Immature natural killer cell (primary cell): ENCODE results near the gene RTP3. TPM values are rescaled to one million over a fixed set of nuclear protein-coding genes. Genes with fewer than 3 reads are reported as not detected.

Source experiments
- DNase-seq, 3 donors: peaks; one replicate each; pipeline ENCODE4 v3.0.0; 2022; ENCODE audit warnings: mixed read lengths in 1 of 3
- H3K27ac Mint-ChIP-seq, 6 donors: one replicate each; pipeline ENCODE4 v1.8.0; 2020; ENCODE audit warnings: mixed read lengths in 6 of 6, mild to moderate bottlenecking in 5 of 6, inconsistent platforms in 4 of 6, moderate library complexity in 3 of 6
- H3K27me3 Mint-ChIP-seq, 3 donors: one replicate each; pipeline ENCODE4 v1.8.0; 2020 to 2021; ENCODE audit warnings: low read depth in 3 of 3, mild to moderate bottlenecking in 3 of 3, mixed read lengths in 3 of 3, moderate library complexity in 3 of 3, inconsistent platforms in 1 of 3
- H3K36me3 Mint-ChIP-seq, 3 donors: one replicate each; pipeline ENCODE4 v1.8.0; 2020; ENCODE audit warnings: mixed read lengths in 3 of 3, inconsistent platforms in 2 of 3, mild to moderate bottlenecking in 2 of 3
- H3K4me1 Mint-ChIP-seq, 2 donors: one replicate each; pipeline ENCODE4 v1.8.0; 2020; ENCODE audit warnings: inconsistent platforms in 2 of 2, mild to moderate bottlenecking in 2 of 2, mixed read lengths in 2 of 2, moderate library complexity in 1 of 2
- H3K4me3 Mint-ChIP-seq, 5 donors: one replicate each; pipeline ENCODE4 v1.8.0; 2020; ENCODE audit warnings: mild to moderate bottlenecking in 5 of 5, mixed read lengths in 5 of 5, inconsistent platforms in 3 of 5, moderate library complexity in 3 of 5
- H3K9me3 Mint-ChIP-seq, 6 donors: one replicate each; pipeline ENCODE4 v1.8.0; 2020; ENCODE audit warnings: mild to moderate bottlenecking in 6 of 6, mixed read lengths in 6 of 6, inconsistent platforms in 4 of 6, moderate library complexity in 3 of 6
- polyA plus RNA-seq, 3 donors: library from polyadenylated mRNA; unstranded; fragments of 300-500 nt; fragmentation: Illumina TruSeq; gene quantifications; one replicate each; pipeline ENCODE4 v1.2.3, GENCODE V29; 2021

Gene RTP3
- polyA plus RNA-seq, 3 donors from 2014 or later = not detected

DNA sequence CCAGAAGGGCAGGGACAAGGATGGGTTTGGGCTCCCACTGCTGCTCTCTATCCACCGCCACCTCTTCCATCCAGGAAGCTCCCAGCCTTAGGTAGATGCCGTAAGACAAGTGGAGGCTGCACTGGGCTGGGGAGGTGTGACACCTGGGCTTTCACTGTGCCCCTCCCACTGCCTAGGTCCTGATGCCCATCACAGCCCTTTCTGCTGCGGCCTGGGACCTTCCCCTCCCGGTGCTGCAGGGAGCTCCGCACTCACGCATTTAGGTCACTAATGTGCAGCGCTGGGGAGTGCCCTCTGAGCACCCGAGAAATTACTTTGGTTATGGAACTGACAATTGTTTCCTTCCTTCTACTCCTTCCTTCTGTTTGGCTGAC is 33.9 kb upstream of the RTP3 start:
- H3K9me3 Mint-ChIP-seq = peaks cover 0 to 3% (median 0%) of the 10 kb centered on the region in 6 donors
- H3K27me3 Mint-ChIP-seq = peaks cover 11 to 24% (median 17%) of the 10 kb centered on the region in 3 donors
- no peaks in the 10 kb centered on the region for H3K4me1 Mint-ChIP-seq
- no peak for DNase-seq
- H3K36me3 Mint-ChIP-seq = peaks cover 0 to 5% (median 0%) of the 10 kb centered on the region in 3 donors
- no peak overlapping the region for H3K27ac Mint-ChIP-seq
- no peak overlapping the region for H3K4me3 Mint-ChIP-seq

DNA sequence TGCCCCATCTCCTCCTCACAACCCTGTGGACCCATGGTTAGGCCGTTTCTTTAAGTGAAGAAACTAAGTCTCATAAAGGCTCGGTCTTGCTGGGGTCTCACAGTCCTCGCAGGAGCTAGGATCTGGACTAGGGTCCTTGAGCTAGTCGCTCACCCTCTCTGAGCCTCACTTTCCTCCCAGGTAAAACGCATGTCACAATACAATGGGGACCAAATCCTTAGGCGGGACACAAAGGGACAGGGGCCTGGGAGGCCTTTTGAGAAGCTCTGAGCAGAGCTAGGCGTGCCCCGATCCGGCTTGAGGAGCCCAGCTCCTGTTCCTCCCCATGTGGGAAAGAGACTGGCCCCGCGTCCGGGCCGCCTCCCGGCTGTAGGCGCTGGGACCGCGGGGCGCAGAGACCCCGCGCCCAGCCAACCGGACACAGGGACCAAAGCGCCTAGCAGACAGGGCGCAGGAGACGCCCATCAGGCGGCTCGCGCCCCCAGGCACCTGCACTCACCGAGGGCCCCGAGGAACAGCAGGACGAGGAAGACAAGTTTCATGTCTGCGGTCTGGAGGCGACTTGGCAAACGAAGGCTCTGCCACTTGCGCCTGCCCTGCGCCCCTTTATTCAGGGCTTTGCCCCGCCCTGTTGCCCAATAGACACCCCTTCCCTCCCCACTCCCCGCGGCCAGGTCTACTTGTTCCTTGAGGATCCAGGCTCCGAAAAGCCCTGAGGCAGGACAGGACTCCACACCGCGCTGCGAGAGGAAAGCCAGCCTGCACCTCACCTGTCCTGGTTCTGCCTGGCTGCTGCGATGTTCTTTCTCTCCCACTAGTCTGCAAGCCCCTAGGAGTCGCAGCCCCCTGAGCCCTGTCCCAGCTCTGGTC is 33.2 kb upstream of the RTP3 start, which contains the start of gene LTF:
Gene LTF (minus strand): TSS at position 580 of the 870 bp plus-strand sequence. CDS start 38 bp downstream, at position 542.
- no peak within 1 kb of the TSS for H3K4me3 Mint-ChIP-seq

DNA sequence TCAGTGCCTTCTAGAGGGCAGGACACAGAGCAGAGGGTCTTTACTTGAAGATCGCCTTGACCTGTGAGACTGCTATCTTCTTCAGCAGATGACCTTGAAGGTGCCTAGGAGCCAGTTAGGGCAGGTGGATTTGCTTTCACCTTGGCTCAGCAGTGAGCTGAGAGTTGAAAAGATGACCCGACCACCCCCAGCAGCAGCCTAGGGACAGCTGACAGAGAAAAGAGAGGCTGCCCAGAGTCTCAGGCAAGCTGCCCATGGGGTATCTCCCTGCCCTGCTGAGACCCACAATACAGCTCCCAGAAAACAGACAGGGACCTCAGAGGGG is 32.6 kb upstream of the RTP3 start:
- no peak for DNase-seq
- Mint-ChIP-seq H3K9me3 (peaks cover 0 to 3% (median 0%) of the 10 kb centered on the region in 6 donors), H3K27me3 (peaks cover 9 to 24% (median 17%) of the 10 kb centered on the region in 3 donors), H3K4me3 (no peak overlapping the region), H3K27ac (no peak overlapping the region), H3K4me1 (no peaks in the 10 kb centered on the region), H3K36me3 (peaks cover 0 to 5% (median 0%) of the 10 kb centered on the region in 3 donors)

More for the DNA sequence above, 33.2 kb upstream of the RTP3 start, which contains the start of gene LTF:
- peaks cover 0 to 3% (median 0%) of the 10 kb centered on the region in 6 donors for H3K9me3 Mint-ChIP-seq
- H3K36me3 Mint-ChIP-seq = peaks cover 0 to 5% (median 0%) of the 10 kb centered on the region in 3 donors
- H3K27ac Mint-ChIP-seq = no peak within 1 kb of the TSS
- H3K4me1 Mint-ChIP-seq = no peaks in the 10 kb centered on the region
- H3K27me3 Mint-ChIP-seq = peaks cover 11 to 24% (median 17%) of the 10 kb centered on the region in 3 donors
- DNase-seq = no peak

DNA sequence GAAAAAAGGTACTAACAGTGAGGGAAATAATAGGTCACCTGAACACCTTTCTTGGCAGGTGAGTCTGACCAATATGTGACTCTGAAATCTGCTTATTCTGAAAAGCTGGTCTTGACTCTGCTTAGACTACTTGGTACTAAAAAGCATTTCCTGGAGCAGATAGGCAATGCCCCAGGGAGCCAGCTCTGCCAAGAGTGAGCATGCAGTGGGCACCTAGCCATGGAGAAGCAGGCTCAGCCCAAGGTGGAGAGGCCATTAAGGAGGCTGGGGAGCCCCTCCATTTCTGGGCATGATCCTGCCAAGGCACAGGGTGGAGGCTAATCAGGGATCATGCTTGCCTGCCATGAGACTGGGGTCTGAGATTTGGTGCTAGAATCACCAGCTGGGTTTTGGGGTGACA is 31.5 kb upstream of the RTP3 start:
- Mint-ChIP-seq H3K27me3 (peaks cover 7 to 21% (median 14%) of the 10 kb centered on the region in 3 donors), H3K4me3 (no peak overlapping the region), H3K36me3 (no peaks in the 10 kb centered on the region), H3K27ac (no peak overlapping the region), H3K9me3 (peaks cover 0 to 2% (median 0%) of the 10 kb centered on the region in 6 donors), H3K4me1 (no peaks in the 10 kb centered on the region)
- DNase-seq = no peak

DNA sequence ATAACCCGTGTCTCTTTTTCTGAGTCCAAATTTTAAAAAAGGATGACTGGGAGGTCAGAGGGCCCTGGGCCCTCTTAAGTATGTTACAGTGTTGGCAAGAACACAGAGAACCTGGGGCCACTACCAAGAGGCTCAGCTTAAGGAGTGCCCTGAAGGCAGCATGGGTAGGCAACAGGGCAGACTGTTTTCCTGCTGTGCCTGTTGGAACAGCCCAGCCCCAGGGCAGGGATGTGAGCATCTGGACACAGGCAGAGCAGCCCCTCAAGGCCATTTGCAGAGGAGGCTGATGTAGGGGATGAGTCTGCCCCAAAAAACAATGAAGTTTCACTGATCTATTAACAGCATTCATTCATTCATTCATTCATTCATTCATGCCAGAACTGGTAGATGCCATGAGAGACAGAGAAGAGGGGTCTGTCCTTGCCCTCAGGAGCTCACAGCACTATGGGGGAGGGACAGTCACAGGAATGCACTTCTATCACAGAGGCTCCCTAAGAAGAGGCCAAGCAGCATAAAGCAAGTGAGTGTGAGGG is 30.8 kb upstream of the RTP3 start:
- Mint-ChIP-seq H3K9me3 (no peaks in the 10 kb centered on the region), H3K4me3 (no peak overlapping the region), H3K27ac (no peak overlapping the region), H3K4me1 (no peaks in the 10 kb centered on the region), H3K36me3 (no peaks in the 10 kb centered on the region), H3K27me3 (peaks cover 5 to 21% (median 15%) of the 10 kb centered on the region in 3 donors)
- no peak for DNase-seq

DNA sequence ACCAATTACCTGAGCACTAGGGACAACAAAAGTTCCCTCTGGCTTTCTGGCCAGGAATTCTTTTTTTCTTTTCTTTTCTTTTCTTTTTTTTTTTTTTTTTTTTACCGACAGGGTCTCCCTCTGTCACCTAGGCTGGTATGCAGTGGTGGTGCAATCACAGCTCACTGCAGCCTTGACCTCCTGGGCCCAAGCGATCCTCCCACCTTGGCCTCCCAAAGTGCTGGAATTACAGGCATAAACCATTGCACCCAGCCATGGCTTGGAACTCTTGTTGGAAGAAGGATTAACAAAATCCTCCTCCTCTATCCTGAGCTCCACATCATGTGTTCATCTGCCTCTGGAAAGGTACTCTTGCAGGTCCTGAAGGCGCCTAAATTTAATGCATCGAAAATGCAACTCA is 30.2 kb upstream of the RTP3 start:
- H3K36me3 Mint-ChIP-seq = no peaks in the 10 kb centered on the region
- peaks cover 7 to 19% (median 16%) of the 10 kb centered on the region in 3 donors for H3K27me3 Mint-ChIP-seq
- no peak overlapping the region for H3K27ac Mint-ChIP-seq
- H3K4me3 Mint-ChIP-seq = no peak overlapping the region
- H3K9me3 Mint-ChIP-seq = no peaks in the 10 kb centered on the region
- no peak for DNase-seq
- no peaks in the 10 kb centered on the region for H3K4me1 Mint-ChIP-seq

DNA sequence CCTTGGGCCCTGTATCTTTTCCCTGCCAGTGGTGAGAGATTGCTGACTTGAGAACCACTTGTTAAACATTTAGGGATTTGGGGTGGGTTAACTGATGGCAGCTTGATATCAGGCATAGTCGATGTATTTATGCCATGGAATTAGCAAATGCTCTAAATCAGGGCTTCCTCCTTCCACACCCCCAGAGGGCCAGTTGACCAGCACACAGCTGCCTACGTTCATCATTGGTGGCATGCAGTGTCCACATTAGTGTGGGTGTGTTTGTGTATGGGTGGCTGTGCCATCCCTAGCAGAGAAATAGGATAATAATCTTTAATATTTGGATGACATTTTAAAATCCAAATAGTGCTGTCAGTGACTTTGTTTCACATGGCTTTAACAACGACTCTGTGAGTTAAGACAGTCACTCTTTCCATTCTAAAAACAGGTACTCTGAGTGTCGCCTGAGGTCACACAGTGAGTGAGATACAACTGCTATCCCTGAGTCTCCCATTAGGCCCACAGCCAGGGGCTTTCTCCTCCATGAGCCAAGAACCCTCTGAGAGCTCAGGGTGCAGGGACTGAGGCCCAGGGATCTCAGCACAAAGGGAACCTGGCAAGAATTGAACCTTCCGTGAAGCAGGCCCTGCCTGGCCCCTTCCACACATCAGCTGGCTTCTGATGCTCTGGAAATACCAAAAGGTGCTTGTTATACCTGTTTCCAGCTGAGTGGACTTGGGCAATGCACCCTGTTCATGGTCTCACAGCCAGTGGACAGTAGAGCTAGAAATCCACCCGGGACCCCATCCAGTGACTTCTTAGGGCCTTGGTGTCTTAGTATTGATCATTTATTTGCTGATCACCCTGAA is 28.8 kb upstream of the RTP3 start:
- Mint-ChIP-seq H3K27ac (no peak overlapping the region), H3K4me3 (no peak overlapping the region), H3K27me3 (peaks cover 8 to 21% (median 9%) of the 10 kb centered on the region in 3 donors), H3K9me3 (peaks cover 0 to 2% (median 0%) of the 10 kb centered on the region in 6 donors), H3K36me3 (no peaks in the 10 kb centered on the region), H3K4me1 (no peaks in the 10 kb centered on the region)
- no peak for DNase-seq

DNA sequence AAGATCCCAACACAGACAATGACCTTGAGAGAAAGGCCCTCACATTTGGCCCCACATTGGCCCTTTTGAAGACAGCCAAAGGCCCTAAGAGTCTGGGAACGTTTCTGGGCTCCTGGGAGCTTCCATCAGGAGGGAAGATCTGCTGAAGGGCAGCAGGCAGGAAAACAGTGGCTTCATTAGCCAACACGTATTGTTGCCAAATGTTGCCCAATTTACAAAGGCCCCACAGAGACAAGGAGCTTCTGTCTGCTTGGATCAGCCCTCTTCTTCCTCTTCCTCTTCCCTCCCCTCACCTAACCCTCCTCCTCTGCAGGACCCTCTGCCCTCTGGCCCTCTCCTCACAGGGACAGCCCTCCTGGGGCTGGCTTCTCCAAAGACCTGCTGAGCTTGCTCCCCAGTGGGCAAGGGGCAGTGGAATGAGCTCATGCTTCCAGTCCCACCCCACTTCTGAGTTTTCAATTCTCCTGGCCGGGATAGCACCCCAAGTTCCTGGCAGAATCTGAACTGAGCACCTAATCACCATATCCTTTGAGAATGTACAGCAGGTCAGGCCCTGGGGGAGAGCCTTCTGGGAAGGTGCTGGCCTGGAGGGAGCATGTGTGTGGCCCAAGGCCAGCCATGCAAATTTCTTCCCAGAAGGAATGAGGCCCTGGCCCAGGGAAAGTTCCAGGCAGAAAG is 28.0 kb upstream of the RTP3 start:
- Mint-ChIP-seq H3K27ac (no peak overlapping the region), H3K27me3 (peaks cover 7 to 19% (median 8%) of the 10 kb centered on the region in 3 donors), H3K4me3 (no peak overlapping the region), H3K9me3 (peaks cover 5 to 8% (median 8%) of the 10 kb centered on the region in 6 donors), H3K36me3 (no peaks in the 10 kb centered on the region), H3K4me1 (no peaks in the 10 kb centered on the region)
- DNase-seq = no peak

DNA sequence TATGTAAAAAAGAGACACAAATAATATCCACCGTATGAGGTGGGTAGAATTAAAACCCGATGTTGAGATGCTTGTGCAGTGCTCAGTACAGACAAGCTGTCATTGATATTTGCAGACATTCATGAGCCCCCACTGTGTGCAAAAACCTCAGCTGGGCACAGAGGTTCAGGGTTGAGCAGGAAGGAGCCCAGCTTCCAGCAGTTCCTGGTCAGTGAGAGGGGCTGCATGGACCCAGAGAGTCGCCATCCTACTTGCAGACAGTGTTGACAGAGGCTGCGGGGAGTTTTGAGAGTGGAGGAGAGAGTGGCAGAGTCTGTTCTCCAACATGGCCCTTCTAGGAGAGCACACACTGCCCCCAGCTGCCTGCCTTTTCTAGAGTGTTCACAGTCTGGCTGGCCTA is 26.9 kb upstream of the RTP3 start:
- Mint-ChIP-seq H3K27me3 (peaks cover 7 to 12% (median 7%) of the 10 kb centered on the region in 3 donors), H3K27ac (no peak overlapping the region)

DNA sequence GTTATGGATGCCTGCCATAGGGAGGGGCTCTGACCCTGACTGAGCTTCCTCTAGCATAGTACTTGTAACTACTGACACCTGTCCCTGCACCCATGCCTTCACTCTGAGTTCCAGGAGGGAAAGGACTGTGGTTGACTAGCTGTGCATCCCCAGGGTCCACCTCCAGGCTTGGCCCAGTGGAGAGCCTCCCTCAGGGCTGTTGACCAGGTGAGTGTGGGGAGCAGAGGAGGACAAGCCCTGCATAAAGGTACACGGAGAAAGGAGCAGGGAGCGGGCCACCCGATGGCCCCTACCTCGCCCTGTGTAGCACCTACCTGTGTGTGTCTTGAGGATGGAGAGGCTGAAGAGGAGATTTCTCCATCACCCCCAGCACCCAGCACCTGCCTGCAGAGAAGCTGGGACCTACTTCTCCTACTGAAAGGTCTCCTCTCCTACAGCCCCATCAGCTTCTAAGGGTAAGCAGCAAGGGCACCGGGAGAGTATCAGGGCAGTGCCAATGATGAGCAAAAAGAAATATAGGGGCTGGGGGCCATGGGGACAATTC is 26.3 kb upstream of the RTP3 start:
- no peak for DNase-seq
- Mint-ChIP-seq H3K36me3 (peaks cover 0 to 9% (median 5%) of the 10 kb centered on the region in 3 donors), H3K27ac (peak overlapping the region in 1 of 6 donors; percentile 37), H3K4me1 (no peaks in the 10 kb centered on the region), H3K4me3 (no peak overlapping the region), H3K9me3 (peaks cover 9 to 19% (median 16%) of the 10 kb centered on the region in 6 donors), H3K27me3 (peaks cover 7 to 9% (median 7%) of the 10 kb centered on the region in 3 donors)

More for the DNA sequence above, 26.9 kb upstream of the RTP3 start:
- no peak for DNase-seq
- peaks cover 9 to 18% (median 16%) of the 10 kb centered on the region in 6 donors for H3K9me3 Mint-ChIP-seq
- H3K36me3 Mint-ChIP-seq = peaks cover 0 to 9% (median 5%) of the 10 kb centered on the region in 3 donors
- H3K4me3 Mint-ChIP-seq = no peak overlapping the region
- H3K4me1 Mint-ChIP-seq = no peaks in the 10 kb centered on the region

DNA sequence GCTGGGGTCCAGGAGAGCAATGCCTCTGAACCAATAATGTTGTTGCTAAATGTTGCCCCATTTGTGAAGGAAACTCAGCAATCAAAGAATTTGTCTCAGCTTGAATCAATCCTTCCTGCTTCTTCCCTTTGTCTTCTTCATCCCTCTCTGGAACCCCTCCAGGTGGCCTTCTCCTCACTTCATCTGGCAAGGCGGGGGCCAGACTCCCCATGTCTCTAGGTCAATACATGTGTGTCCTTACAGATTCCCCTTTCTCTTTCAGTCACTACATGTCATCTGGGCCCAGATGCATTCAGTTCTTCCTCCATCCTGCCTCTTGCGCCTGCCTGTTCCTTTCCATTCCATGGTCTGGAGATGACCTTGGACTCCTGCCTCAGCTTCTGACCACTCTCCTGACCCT is 25.0 kb upstream of the RTP3 start:
- Mint-ChIP-seq H3K36me3 (peaks cover 0 to 9% (median 5%) of the 10 kb centered on the region in 3 donors), H3K9me3 (peaks cover 9 to 19% (median 16%) of the 10 kb centered on the region in 6 donors), H3K27me3 (peaks cover 7 to 9% (median 8%) of the 10 kb centered on the region in 3 donors), H3K4me1 (no peaks in the 10 kb centered on the region), H3K27ac (no peak overlapping the region), H3K4me3 (no peak overlapping the region)
- DNase-seq = no peak

DNA sequence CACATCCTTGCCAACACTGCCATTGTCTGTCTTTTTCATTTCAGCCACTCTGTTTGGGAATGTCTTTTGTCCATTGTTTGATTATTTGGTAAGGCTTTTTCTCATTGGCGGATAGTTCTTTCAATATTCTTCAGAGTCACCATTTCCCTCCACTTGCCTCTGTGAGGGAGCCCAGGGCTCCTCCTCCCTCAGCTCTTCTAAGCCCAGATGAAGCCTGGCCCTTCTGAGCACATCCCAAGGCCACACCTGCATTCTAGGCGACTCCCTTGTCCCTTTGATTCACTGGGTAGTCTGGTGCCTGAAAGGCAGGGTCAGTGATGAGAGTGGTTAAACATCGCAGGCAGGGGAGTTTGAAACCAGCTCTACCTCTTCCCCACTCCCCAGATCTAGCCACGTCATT is 20.6 kb upstream of the RTP3 start:
- Mint-ChIP-seq H3K27me3 (peaks cover 4 to 18% (median 7%) of the 10 kb centered on the region in 3 donors), H3K27ac (no peak overlapping the region), H3K4me3 (no peak overlapping the region), H3K4me1 (no peaks in the 10 kb centered on the region), H3K36me3 (peaks cover 0 to 9% (median 5%) of the 10 kb centered on the region in 3 donors), H3K9me3 (peaks cover 9 to 19% (median 16%) of the 10 kb centered on the region in 6 donors)
- no peak for DNase-seq

DNA sequence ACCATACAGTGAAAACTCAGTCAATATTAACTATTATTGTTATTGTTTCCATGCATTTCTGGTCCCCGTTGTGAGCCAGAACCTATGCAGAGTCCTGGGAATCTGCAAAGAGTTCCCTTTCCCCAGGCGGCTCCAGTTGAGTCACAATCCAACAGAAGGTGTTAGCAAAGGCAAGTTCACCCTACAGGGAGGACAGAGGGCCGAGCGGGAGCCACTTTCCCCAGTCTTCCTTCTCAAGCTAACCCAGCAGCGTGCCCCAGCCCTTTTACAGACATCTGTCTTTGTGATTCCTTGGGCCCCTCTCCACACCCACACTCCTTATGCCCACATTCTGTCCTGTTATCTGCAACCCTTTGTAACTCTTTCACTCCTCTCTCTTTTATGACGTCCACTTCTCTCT is 20.0 kb upstream of the RTP3 start:
- Mint-ChIP-seq H3K36me3 (peaks cover 0 to 9% (median 5%) of the 10 kb centered on the region in 3 donors), H3K4me1 (no peaks in the 10 kb centered on the region), H3K27ac (no peak overlapping the region), H3K4me3 (no peak overlapping the region), H3K27me3 (peaks cover 3 to 16% (median 5%) of the 10 kb centered on the region in 3 donors), H3K9me3 (peaks cover 9 to 19% (median 16%) of the 10 kb centered on the region in 6 donors)
- no peak for DNase-seq
